H9 (cell line): Measurements from ENCODE around the gene C2orf80. TPM values are rescaled to one million over a fixed set of nuclear protein-coding genes. Genes with fewer than 3 reads are reported as not detected.
A peak's percentile ranks its signal among the peaks of the same experiment; 100 is the strongest.

ENCODE experiments used
- DNase-seq: peaks from one replicate; pipeline ENCODE4 v3.0.0-alpha.2; 2017
- H2AFZ ChIP-seq: one replicate; pipeline ENCODE4 v1.6.1; 2013; ENCODE audit warnings: mild to moderate bottlenecking, low read length, control low read depth, moderate library complexity
- H2AK5ac ChIP-seq: 2 replicates; pipeline ENCODE4 v1.6.1; 2013; ENCODE audit warnings: low read length, control low read depth, mixed read lengths; ENCODE audit not compliant: insufficient read length
- H2BK120ac ChIP-seq: one replicate; pipeline ENCODE4 v1.6.1; 2013; ENCODE audit warnings: low read depth, mild to moderate bottlenecking, low read length, control low read depth, inconsistent platforms; ENCODE audit not compliant: poor library complexity, severe bottlenecking
- H2BK12ac ChIP-seq: 2 replicates; pipeline ENCODE4 v1.6.1; 2013; ENCODE audit warnings: low read length, control low read depth, mixed read lengths, low read depth; ENCODE audit not compliant: insufficient read length
- H2BK15ac ChIP-seq: 2 replicates; pipeline ENCODE4 v1.6.1; 2013; ENCODE audit warnings: low read depth, low read length, control low read depth
- H2BK20ac ChIP-seq: one replicate; pipeline ENCODE4 v1.6.1; 2013; ENCODE audit warnings: low read depth, mild to moderate bottlenecking, low read length, control low read depth, inconsistent platforms; ENCODE audit not compliant: poor library complexity, severe bottlenecking
- H2BK5ac ChIP-seq: 2 replicates; pipeline ENCODE4 v1.6.1; 2013; ENCODE audit warnings: low read length, control low read depth, mixed read lengths; ENCODE audit not compliant: insufficient read length
- H3K14ac ChIP-seq: 2 replicates; pipeline ENCODE4 v1.6.1; 2013; ENCODE audit warnings: low read length, control low read depth; ENCODE audit not compliant: insufficient read depth
- H3K18ac ChIP-seq: 2 replicates; pipeline ENCODE4 v1.6.1; 2013; ENCODE audit warnings: low read depth, mild to moderate bottlenecking, mixed read lengths, low read length, control low read depth; ENCODE audit not compliant: insufficient read length
- H3K23ac ChIP-seq: 2 replicates; pipeline ENCODE4 v1.6.1; 2013; ENCODE audit warnings: low read length, control low read depth, mixed read lengths, low read depth; ENCODE audit not compliant: insufficient read length
- H3K23me2 ChIP-seq: 2 replicates; pipeline ENCODE4 v1.6.1; 2013; ENCODE audit warnings: low read depth, mild to moderate bottlenecking, mixed read lengths, low read length, control low read depth; ENCODE audit not compliant: insufficient read length, poor library complexity, severe bottlenecking
- H3K27ac ChIP-seq: 2 replicates; pipeline ENCODE4 v1.5.1; 2013; ENCODE audit warnings: low read length, control low read depth, mixed read lengths, low read depth; ENCODE audit not compliant: insufficient read length
- H3K27me3 ChIP-seq: 2 replicates; pipeline ENCODE4 v1.6.1; 2013; ENCODE audit warnings: low read length, control low read depth, inconsistent platforms; ENCODE audit not compliant: insufficient read depth
- H3K4ac ChIP-seq: 2 replicates; pipeline ENCODE4 v1.6.1; 2013; ENCODE audit warnings: low read depth, mild to moderate bottlenecking, control low read depth, inconsistent platforms, low read length, moderate library complexity
- H3K4me1 ChIP-seq: 2 replicates; pipeline ENCODE4 v1.6.1; 2013; ENCODE audit warnings: low read length, control low read depth, inconsistent platforms; ENCODE audit not compliant: insufficient read depth
- H3K4me2 ChIP-seq: 2 replicates; pipeline ENCODE4 v1.6.1; 2013; ENCODE audit warnings: low read length, control low read depth, mixed read lengths; ENCODE audit not compliant: insufficient read length, insufficient read depth
- H3K56ac ChIP-seq: 2 replicates; pipeline ENCODE4 v1.6.1; 2013; ENCODE audit warnings: low read depth, mild to moderate bottlenecking, mixed read lengths, low read length, control low read depth; ENCODE audit not compliant: insufficient read length
- H3K79me1 ChIP-seq: 2 replicates; pipeline ENCODE4 v1.6.1; 2013; ENCODE audit warnings: low read depth, mild to moderate bottlenecking, moderate library complexity, low read length, control low read depth, inconsistent platforms; ENCODE audit not compliant: insufficient read depth, poor library complexity, severe bottlenecking
- H3K79me2 ChIP-seq: 2 replicates; pipeline ENCODE4 v1.6.1; 2013; ENCODE audit warnings: low read length, control low read depth, inconsistent platforms; ENCODE audit not compliant: insufficient read depth
- H3K9ac ChIP-seq: 2 replicates; pipeline ENCODE4 v1.6.1; 2013; ENCODE audit warnings: low read length, control low read depth, mixed read lengths; ENCODE audit not compliant: insufficient read length; ENCODE audit errors: extremely low read depth
- H3K9me3 ChIP-seq: one replicate; pipeline ENCODE4 v1.6.1; 2013; ENCODE audit warnings: low read depth, low read length, inconsistent platforms; ENCODE audit not compliant: control insufficient read depth
- H3T11ph ChIP-seq: one replicate; pipeline ENCODE4 v1.6.1; 2013; ENCODE audit warnings: mild to moderate bottlenecking, low read length, control low read depth, inconsistent platforms
- H4K20me1 ChIP-seq: one replicate; pipeline ENCODE4 v1.6.1; 2013; ENCODE audit not compliant: control insufficient read depth, insufficient read length, insufficient read depth
- H4K5ac ChIP-seq: 2 replicates; pipeline ENCODE4 v1.6.1; 2013; ENCODE audit warnings: low read depth, mild to moderate bottlenecking, mixed read lengths, low read length, control low read depth; ENCODE audit not compliant: insufficient read length
- H4K8ac ChIP-seq: replicated peaks from 2 replicates; pipeline ENCODE4 v1.6.1; 2013; ENCODE audit warnings: low read length, control low read depth, mixed read lengths, low read depth; ENCODE audit not compliant: insufficient read length
- H4K91ac ChIP-seq: 2 replicates; pipeline ENCODE4 v1.6.1; 2013; ENCODE audit warnings: low read depth, mild to moderate bottlenecking, moderate library complexity, mixed read lengths, low read length, control low read depth; ENCODE audit not compliant: insufficient read length
- H3K27ac Mint-ChIP-seq, 3 experiments: 2 replicates in 2 of 3; 3 replicates in 1 of 3; pipeline ENCODE4 v1.8.0; 2020 to 2021; ENCODE audit warnings: mixed read lengths in 3 of 3, mild to moderate bottlenecking in 1 of 3, moderate library complexity in 1 of 3
- H3K27me3 Mint-ChIP-seq: 2 replicates; pipeline ENCODE4 v1.8.0; 2021; ENCODE audit warnings: low read depth, mild to moderate bottlenecking, moderate library complexity, mixed read lengths
- H3K36me3 Mint-ChIP-seq, 3 experiments: 2 replicates in 2 of 3; 3 replicates in 1 of 3; pipeline ENCODE4 v1.8.0; 2020 to 2021; ENCODE audit warnings: low read depth in 3 of 3, mixed read lengths in 3 of 3; ENCODE audit not compliant: insufficient read depth in 1 of 3
- H3K4me1 Mint-ChIP-seq, 2 experiments: 2 replicates each; pipeline ENCODE4 v1.8.0; 2020; ENCODE audit warnings: mixed read lengths in 2 of 2
- H3K4me3 Mint-ChIP-seq, 2 experiments: 2 replicates in 1 of 2; 3 replicates in 1 of 2; pipeline ENCODE4 v1.8.0; 2020 to 2021; ENCODE audit warnings: mild to moderate bottlenecking in 2 of 2, mixed read lengths in 2 of 2, moderate library complexity in 1 of 2
- H3K9me3 Mint-ChIP-seq, 2 experiments: 2 replicates in 1 of 2; 3 replicates in 1 of 2; pipeline ENCODE4 v1.8.0; 2020; ENCODE audit warnings: mild to moderate bottlenecking in 2 of 2, mixed read lengths in 2 of 2, moderate library complexity in 1 of 2
- CTCF ChIP-seq: fragments of 200-600 bp; sonication (generic); conservative IDR thresholded peaks from 3 replicates; pipeline ENCODE4 v1.8.0; 2021; ENCODE audit warnings: antibody characterized with exemption, mild to moderate bottlenecking
- WGBS: extraction: QIAGEN DNeasy Blood & Tissue Kit; methylation state at CpG from one replicate; pipeline ENCODE4 v1.1.7; 2013; ENCODE audit warnings: missing lambda C conversion rate, low lambda C conversion rate, mixed read lengths; ENCODE audit not compliant: insufficient read length; ENCODE audit errors: extremely low coverage; 5-methylcytosine and 5-hydroxymethylcytosine counted together
- total RNA-seq: library from RNA; stranded (reverse); gene quantifications from 2 replicates; pipeline ENCODE4 v1.2.1, GENCODE V29; 2021

C2orf80 gene
- total RNA-seq, 1 experiment from 2014 or later = not detected

GRCh38 chr2:208163489-208163888, 26.3 kb downstream of the C2orf80 start, which contains the start of gene CRYGA:
Gene CRYGA, minus strand, starts transcription at chr2:208163589. Its CDS starts 33 bp downstream, at chr2:208163556.
- no peak within 1 kb of the TSS for H2AFZ ChIP-seq
- H3K9ac ChIP-seq = no peak within 1 kb of the TSS
- peaks cover 10 to 15% of the 10 kb centered on the region in 2 experiments for H3K4me1 Mint-ChIP-seq
- H2BK5ac ChIP-seq = no peak within 1 kb of the TSS
- no peak within 1 kb of the TSS for H2BK20ac ChIP-seq
- no peak for DNase-seq
- H4K91ac ChIP-seq = no peak within 1 kb of the TSS
- H3K18ac ChIP-seq = no peak within 1 kb of the TSS
- H3K27me3 ChIP-seq = no peaks in the 10 kb centered on the region
- H2AK5ac ChIP-seq = no peak within 1 kb of the TSS
- H3K79me1 ChIP-seq = no peaks in the 10 kb centered on the region
- no peak within 1 kb of the TSS for H3T11ph ChIP-seq
- no peak within 1 kb of the TSS for H3K23ac ChIP-seq
- H3K14ac ChIP-seq = peak within 1 kb of the TSS; percentile 8; the same call in 1 of the 2 replicates
- H3K27ac ChIP-seq = no peak within 1 kb of the TSS
- H3K4me1 ChIP-seq = peaks cover 2% of the 10 kb centered on the region; the same call in 1 of the 2 replicates
- no peaks in the 10 kb centered on the region for H3K36me3 Mint-ChIP-seq
- no CpG with 5 or more reads among the region's 2 CpGs for WGBS
- no peak within 1 kb of the TSS for H3K4ac ChIP-seq
- H2BK12ac ChIP-seq = no peak within 1 kb of the TSS
- no peak within 1 kb of the TSS for H3K4me2 ChIP-seq
- no peaks in the 10 kb centered on the region for H3K23me2 ChIP-seq
- no peak for TF ChIP-seq CTCF
- no peak within 1 kb of the TSS for H2BK120ac ChIP-seq
- H3K27ac Mint-ChIP-seq = peak within 1 kb of the TSS in 1 of 3 experiments; percentile 70; a peak in 2 of 7 replicates
- no peak within 1 kb of the TSS for H2BK15ac ChIP-seq
- H4K20me1 ChIP-seq = no peaks in the 10 kb centered on the region
- no peak within 1 kb of the TSS for H3K56ac ChIP-seq
- H3K79me2 ChIP-seq = no peaks in the 10 kb centered on the region
- H3K9me3 ChIP-seq = no peaks in the 10 kb centered on the region
- H3K27me3 Mint-ChIP-seq = no peaks in the 10 kb centered on the region
- H3K9me3 Mint-ChIP-seq = no peaks in the 10 kb centered on the region; a peak in 1 of 5 replicates
- no peak within 1 kb of the TSS for H3K4me3 Mint-ChIP-seq
- H4K5ac ChIP-seq = no peak within 1 kb of the TSS
- H4K8ac ChIP-seq = no peak within 1 kb of the TSS
